Stimulated activated CD8-positive, alpha-beta memory T cell treated with anti-CD3 and anti-CD28 coated beads, Interleukin-12 subunit alpha, Interleukin-12 subunit beta, amount 100 ng/mL, for 24 hours (primary cell): ENCODE measurements around the gene PLEKHA7.
A peak's percentile ranks its signal among the peaks of the same experiment; 100 is the strongest.
"Not testable (repeated sequence)": the region's sequence is repeated elsewhere in the genome, so short reads cannot be mapped to it uniquely, and the experiment has no call there.

ENCODE experiments used
- DNase-seq: peaks from one replicate; pipeline ENCODE4 v3.0.0-alpha.2; 2020; ENCODE audit errors: extremely low read depth

PLEKHA7 gene

GRCh38 chr11:17010851-17011420 is 3.3 kb downstream of the PLEKHA7 start:
- DNase-seq, result no peak

- no peak for DNase-seq
Measured at GRCh38 chr11:17008099-17008498, 6.1 kb downstream of the PLEKHA7 start.

GRCh38 chr11:17005646-17006045 is 8.6 kb downstream of the PLEKHA7 start:
- no peak for DNase-seq

GRCh38 chr11:17004486-17005148 is 9.6 kb downstream of the PLEKHA7 start:
- no peak for DNase-seq

- no peak for DNase-seq
Measured at GRCh38 chr11:17003426-17003825, 10.8 kb downstream of the PLEKHA7 start.

- DNase-seq, result no peak
Measured at GRCh38 chr11:17002543-17002942, 11.7 kb downstream of the PLEKHA7 start.

- no peak for DNase-seq
Measured at GRCh38 chr11:17001806-17002205, 12.4 kb downstream of the PLEKHA7 start.

GRCh38 chr11:17000987-17001386 is 13.2 kb downstream of the PLEKHA7 start:
- no peak for DNase-seq

- not testable (repeated sequence) for DNase-seq
Measured at GRCh38 chr11:17000253-17000652, 14.0 kb downstream of the PLEKHA7 start.

- no peak for DNase-seq
Measured at GRCh38 chr11:16999116-16999515, 15.1 kb downstream of the PLEKHA7 start.

- DNase-seq, result no peak
Measured at GRCh38 chr11:16997624-16998023, 16.6 kb downstream of the PLEKHA7 start.

- DNase-seq, result no peak
Measured at GRCh38 chr11:16993495-16993894, 20.7 kb downstream of the PLEKHA7 start.

GRCh38 chr11:16992846-16993245 is 21.4 kb downstream of the PLEKHA7 start:
- DNase-seq, result no peak

- DNase-seq, result no peak
Measured at GRCh38 chr11:16989554-16989953, 24.7 kb downstream of the PLEKHA7 start.

- no peak for DNase-seq
Measured at GRCh38 chr11:16987205-16987568, 27.0 kb downstream of the PLEKHA7 start.

GRCh38 chr11:16986434-16987204 is 27.6 kb downstream of the PLEKHA7 start:
- peak; percentile 7 for DNase-seq

GRCh38 chr11:16985297-16985696 is 28.9 kb downstream of the PLEKHA7 start:
- DNase-seq, result no peak

- no peak for DNase-seq
Measured at GRCh38 chr11:16984229-16984628, 30.0 kb downstream of the PLEKHA7 start.

- no peak for DNase-seq
Measured at GRCh38 chr11:16982809-16983208, 31.4 kb downstream of the PLEKHA7 start.

- DNase-seq, result no peak
Measured at GRCh38 chr11:16982256-16982671, 31.9 kb downstream of the PLEKHA7 start.

GRCh38 chr11:16981651-16982194 is 32.5 kb downstream of the PLEKHA7 start:
- DNase-seq, result no peak

- no peak for DNase-seq
Measured at GRCh38 chr11:16979703-16980622, 34.3 kb downstream of the PLEKHA7 start.
